GM19395 (cell line): ENCODE results near the gene MYB.
"Not testable (repeated sequence)": the region's sequence is repeated elsewhere in the genome, so short reads cannot be mapped to it uniquely, and the experiment has no call there.

Experiments
- ATAC-seq: cut with Tn5 transposase; IDR thresholded peaks from one replicate; pipeline ENCODE4 v1.9.1; 2021; ENCODE audit warnings: mild to moderate bottlenecking, moderate library complexity; ENCODE audit not compliant: unreplicated experiment

MYB gene

DNA sequence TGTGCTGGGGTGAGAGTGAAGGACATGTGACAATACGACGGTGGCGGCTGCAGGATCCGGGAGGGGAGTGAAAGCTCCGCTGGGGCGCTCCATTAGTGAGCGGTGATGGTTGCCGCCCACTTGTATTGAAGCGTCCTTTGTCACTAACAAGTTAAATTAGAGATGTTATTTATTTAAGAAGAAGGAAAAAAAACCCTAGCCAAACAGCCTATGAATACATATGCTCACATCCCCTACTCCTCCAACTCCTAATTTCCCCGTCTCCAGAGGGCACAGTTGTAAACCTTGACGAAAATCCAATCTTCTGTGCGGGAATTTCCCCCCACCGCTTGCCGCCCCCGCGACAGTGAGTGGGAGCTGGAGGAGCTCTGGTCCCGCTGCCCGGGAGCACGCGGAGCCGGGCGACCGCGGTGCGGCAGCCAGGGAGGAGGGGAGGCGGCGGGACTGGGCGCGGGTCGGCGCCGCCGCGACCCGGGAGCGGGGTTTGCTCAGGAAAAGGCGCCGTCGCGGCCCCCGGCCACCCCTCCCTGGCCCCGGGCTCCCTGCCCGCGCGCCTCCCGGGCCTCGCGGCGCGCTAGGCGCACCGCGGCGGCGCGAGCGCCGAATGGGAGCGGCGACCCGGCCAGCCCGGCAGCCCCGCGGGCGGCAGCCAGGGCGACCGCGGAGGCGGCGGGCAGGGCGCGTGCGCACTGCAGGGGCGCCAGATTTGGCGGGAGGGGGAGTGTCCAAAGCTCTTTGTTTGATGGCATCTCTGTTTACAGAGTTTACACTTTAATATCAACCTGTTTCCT lies at the start of gene MYB:
TSS of gene MYB (plus strand) at position 767 of the 791 bp plus-strand sequence. CDS start 206 bp downstream, outside the sequence.
- ATAC-seq, result peak; percentile 35

GRCh38 chr6:135132776-135133175 lies 48.3 kb upstream of the MYB start:
- ATAC-seq, result no peak

- no peak for ATAC-seq
Measured at GRCh38 chr6:135135835-135136234, 45.3 kb upstream of the MYB start.

DNA sequence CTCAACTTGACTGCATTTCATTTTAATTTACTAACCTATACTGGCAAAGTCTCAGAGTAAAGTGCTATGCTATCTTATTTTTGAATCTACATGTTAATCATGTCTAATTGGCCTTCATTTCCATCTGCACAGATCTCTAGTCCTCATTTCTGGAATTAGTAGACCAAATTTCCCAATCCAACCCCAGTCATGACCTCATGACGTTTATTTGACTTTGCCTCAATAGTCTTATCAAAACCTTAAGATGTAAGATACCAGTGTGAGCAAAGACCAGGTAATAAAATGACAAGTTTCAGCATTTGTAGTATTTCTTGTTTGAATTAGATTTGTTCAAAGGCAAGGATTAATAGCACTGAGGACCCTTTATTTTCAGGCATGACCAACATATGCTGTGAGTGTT lies 43.3 kb upstream of the MYB start:
- ATAC-seq, result no peak

- ATAC-seq, result no peak
Measured at GRCh38 chr6:135141182-135141581, 39.9 kb upstream of the MYB start.

- peak; percentile 68 for ATAC-seq
Measured at GRCh38 chr6:135141728-135142127, 39.4 kb upstream of the MYB start.

GRCh38 chr6:135142232-135142631 lies 38.9 kb upstream of the MYB start:
- not testable (repeated sequence) for ATAC-seq

GRCh38 chr6:135144673-135145062 lies 36.4 kb upstream of the MYB start:
- peak; percentile 11 for ATAC-seq

DNA sequence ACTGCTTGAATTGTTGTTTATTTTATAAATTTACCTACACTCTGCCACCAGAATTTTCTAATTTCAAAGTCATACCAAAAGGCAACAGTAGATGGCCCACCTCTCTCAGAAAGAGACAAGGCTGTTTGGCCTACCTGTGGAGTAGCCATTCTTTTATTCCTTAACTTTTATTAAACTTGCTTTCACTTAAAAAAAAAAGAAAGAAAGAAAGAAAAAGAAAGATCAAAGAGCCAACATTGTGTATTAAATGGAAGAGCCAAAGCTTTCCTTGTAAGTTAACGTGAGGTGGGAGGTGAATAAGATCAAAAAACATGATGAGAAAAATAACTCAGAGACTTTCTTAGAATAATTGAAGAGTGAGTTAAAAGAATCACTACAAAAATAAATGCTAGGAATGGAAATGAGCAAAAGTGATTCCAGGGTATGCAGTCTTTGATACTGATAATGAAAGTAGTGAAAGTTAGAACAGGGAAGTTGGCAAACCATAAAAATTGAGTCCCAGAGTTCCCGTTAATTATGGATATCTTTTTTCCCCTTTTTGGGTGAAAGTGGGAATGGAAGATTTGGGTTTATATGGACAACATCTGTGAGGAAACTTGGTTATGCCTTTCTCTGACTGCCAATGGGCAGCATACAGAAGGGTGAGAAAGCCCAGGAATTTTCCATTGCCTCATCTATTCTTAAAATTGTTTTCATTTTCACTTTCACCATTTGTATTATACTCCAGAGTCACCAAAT lies 35.9 kb upstream of the MYB start:
- peak; percentile 42 for ATAC-seq

DNA sequence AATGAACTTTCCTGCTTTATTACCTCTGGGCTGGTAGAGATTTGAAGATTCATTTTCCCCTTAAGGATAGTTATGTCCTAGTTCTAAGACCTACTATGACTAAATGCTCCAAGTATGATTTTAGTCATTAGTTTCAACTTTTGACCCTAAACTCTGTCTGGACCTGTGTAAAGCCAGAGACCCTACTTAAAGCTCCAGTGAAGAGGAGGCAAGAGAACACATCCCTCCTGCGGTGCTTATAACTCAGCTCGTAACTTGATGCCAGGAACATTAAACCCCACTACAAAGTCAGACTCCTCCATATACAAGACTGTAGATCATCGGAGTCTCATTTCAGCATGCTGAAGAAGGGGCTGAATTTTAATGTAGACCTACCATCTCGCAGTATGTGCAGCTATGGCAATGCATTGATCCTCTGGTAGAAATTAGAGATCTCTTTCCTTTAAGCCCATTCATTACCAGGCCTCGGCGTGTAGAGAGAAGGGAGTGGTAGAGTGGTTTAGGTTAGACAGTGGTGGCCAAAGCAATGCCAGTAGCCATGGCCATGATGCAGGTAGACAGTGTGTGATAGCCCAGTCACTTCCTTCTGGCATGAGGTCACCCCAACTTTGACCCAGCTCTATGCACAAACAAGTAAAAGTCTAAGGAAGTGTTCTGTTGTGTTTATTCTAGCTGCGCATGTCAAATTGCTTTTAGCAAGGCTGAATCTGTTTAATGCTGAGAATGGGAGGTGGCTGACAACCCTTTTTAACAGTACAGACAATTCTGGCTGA lies 34.8 kb upstream of the MYB start:
- ATAC-seq, result no peak

- ATAC-seq, result no peak
Measured at GRCh38 chr6:135147637-135148592, 33.2 kb upstream of the MYB start.

- ATAC-seq, result no peak
Measured at GRCh38 chr6:135148889-135149288, 32.2 kb upstream of the MYB start.

GRCh38 chr6:135149376-135149775 lies 31.7 kb upstream of the MYB start:
- ATAC-seq, result no peak

DNA sequence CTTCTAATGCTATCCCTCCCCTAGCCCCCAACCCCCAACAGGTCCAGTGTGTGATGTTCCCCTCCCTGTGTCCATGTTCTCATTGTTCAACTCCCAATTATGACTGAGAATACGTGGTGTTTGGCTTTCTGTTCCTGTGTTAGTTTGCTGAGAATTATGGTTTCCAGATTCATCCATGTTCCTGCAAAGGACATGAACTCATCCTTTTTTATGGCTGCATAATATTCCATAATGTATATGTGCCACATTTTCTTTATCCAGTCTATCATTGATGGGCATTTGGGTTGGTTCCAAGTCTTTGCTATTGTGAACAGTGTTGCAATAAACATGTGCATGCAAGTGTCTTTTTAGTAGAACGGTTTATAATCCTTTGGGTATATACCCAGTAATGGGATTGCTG lies 30.6 kb upstream of the MYB start:
- ATAC-seq, result not testable (repeated sequence)

GRCh38 chr6:135154125-135154524 lies 27.0 kb upstream of the MYB start:
- ATAC-seq, result not testable (repeated sequence)

DNA sequence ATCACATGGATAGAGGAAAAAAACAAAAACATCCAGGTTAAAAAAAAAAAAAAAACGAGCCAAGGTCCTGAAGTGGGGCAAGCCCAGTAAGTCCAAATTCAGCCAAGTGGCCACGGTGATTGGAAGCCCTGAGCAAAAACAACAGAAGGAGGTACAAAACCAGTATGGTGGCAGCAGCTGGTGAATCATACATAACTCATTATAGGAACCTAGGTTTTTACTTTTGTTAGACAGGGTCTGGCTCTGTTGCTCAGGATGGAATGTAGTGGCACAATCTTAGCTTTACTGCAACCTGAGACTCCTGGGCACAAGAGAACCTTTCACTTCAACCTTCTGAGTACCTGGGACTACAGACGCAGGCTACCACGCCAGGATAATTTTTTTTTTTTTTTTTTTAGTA lies 22.7 kb upstream of the MYB start:
- ATAC-seq, result no peak

DNA sequence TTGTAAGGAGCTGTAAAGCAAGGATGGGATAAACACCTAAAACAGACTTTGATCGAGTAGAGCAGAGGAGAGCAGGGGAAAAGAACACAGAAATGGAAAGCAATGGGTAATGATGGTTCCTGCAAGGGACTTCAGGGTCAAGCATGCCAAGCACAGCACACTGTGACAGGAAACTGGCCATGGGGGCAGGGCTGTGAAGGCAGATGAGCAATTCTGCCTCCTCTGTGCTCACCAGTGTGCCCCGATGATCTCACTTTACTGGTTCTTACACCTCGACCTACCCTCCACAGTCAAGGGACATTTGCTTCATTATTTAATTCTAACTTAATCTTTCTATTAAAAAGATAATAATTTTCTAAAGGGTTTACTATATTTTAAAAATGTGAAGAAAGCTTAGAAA lies 21.6 kb upstream of the MYB start:
- ATAC-seq, result no peak

- ATAC-seq, result peak; percentile 38
Measured at GRCh38 chr6:135161411-135162395, 19.4 kb upstream of the MYB start.
